GM23338 (cell line): ENCODE results near the gene UQCR11. TPM values are rescaled to one million over a fixed set of nuclear protein-coding genes. Genes with fewer than 3 reads are reported as not detected.

Experiments
- ATAC-seq: fragments of 200-7000 bp; cut with Tn5 transposase; 3 replicates; pipeline ENCODE4 v1.9.1; 2020
- DNase-seq: peaks from one replicate; pipeline ENCODE4 v3.0.0-alpha.2; 2015; ENCODE audit warnings: low spot score
- H2AFZ ChIP-seq: fragments of 200-600 bp; sonication (generic); 2 replicates; pipeline ENCODE4 v1.8.0; 2016; ENCODE audit warnings: antibody characterized with exemption, mild to moderate bottlenecking, moderate library complexity
- H3F3A ChIP-seq: fragments of 200-600 bp; sonication (generic); replicated peaks from 2 replicates; pipeline ENCODE4 v1.8.0; 2017; ENCODE audit warnings: antibody characterized with exemption, mixed run types, low read depth
- H3K27ac ChIP-seq: fragments of 200-600 bp; sonication (generic); 2 replicates; pipeline ENCODE4 v1.6.1; 2016; ENCODE audit warnings: low read depth
- H3K27me3 ChIP-seq: fragments of 200-600 bp; sonication (generic); 2 replicates; pipeline ENCODE4 v1.8.0; 2016; ENCODE audit warnings: mild to moderate bottlenecking, mixed run types, moderate library complexity; ENCODE audit not compliant: insufficient read depth
- H3K36me3 ChIP-seq: fragments of 200-600 bp; sonication (generic); 2 replicates; pipeline ENCODE4 v1.8.0; 2016; ENCODE audit warnings: mild to moderate bottlenecking; ENCODE audit not compliant: insufficient read depth
- H3K4me1 ChIP-seq: fragments of 200-600 bp; sonication (generic); 2 replicates; pipeline ENCODE4 v1.8.0; 2016; ENCODE audit warnings: mild to moderate bottlenecking, moderate library complexity; ENCODE audit not compliant: insufficient read depth
- H3K4me2 ChIP-seq: fragments of 200-600 bp; sonication (generic); 2 replicates; pipeline ENCODE4 v1.7.1; 2017; ENCODE audit warnings: mixed run types
- H3K4me3 ChIP-seq: fragments of 200-600 bp; sonication (generic); 2 replicates; pipeline ENCODE4 v1.6.1; 2016; ENCODE audit warnings: mixed run types
- H3K79me2 ChIP-seq: fragments of 200-600 bp; sonication (generic); replicated peaks from 2 replicates; pipeline ENCODE4 v1.8.0; 2017; ENCODE audit warnings: mild to moderate bottlenecking; ENCODE audit not compliant: insufficient read depth
- H3K9me2 ChIP-seq: fragments of 200-600 bp; sonication (generic); 2 replicates; pipeline ENCODE4 v1.8.0; 2017; ENCODE audit not compliant: insufficient read depth
- H4K20me1 ChIP-seq: fragments of 200-600 bp; sonication (generic); replicated peaks from 2 replicates; pipeline ENCODE4 v1.8.0; 2017; ENCODE audit warnings: mild to moderate bottlenecking; ENCODE audit not compliant: insufficient read depth
- H3K27ac Mint-ChIP-seq: 2 replicates; pipeline ENCODE4 v1.8.0; 2020; ENCODE audit warnings: inconsistent platforms, mild to moderate bottlenecking, moderate library complexity, mixed read lengths
- H3K27me3 Mint-ChIP-seq: 3 replicates; pipeline ENCODE4 v1.8.0; 2022; ENCODE audit warnings: low read depth, mild to moderate bottlenecking, moderate library complexity, mixed read lengths, inconsistent platforms; ENCODE audit not compliant: insufficient read depth, poor library complexity
- H3K36me3 Mint-ChIP-seq: 3 replicates; pipeline ENCODE4 v1.8.0; 2021; ENCODE audit warnings: low read depth, mild to moderate bottlenecking, inconsistent platforms, moderate library complexity, mixed read lengths
- H3K4me1 Mint-ChIP-seq: 3 replicates; pipeline ENCODE4 v1.8.0; 2020; ENCODE audit warnings: mild to moderate bottlenecking, inconsistent platforms, mixed read lengths
- H3K4me3 Mint-ChIP-seq: 3 replicates; pipeline ENCODE4 v1.8.0; 2021; ENCODE audit warnings: moderate library complexity, mild to moderate bottlenecking, inconsistent platforms, mixed read lengths
- H3K9me3 Mint-ChIP-seq: 3 replicates; pipeline ENCODE4 v1.8.0; 2020; ENCODE audit warnings: moderate library complexity, mild to moderate bottlenecking, inconsistent platforms, mixed read lengths
- CTCF ChIP-seq, 2 experiments: fragments of 200-600 bp in 1 of 2; sonication (generic) in 1 of 2; conservative IDR thresholded peaks; 2 replicates each; pipeline versions ENCODE4 v1.5.1 to v1.6.1; 2016 to 2017; ENCODE audit warnings: antibody characterized with exemption in 2 of 2, low read depth in 2 of 2, mild to moderate bottlenecking in 2 of 2, moderate library complexity in 1 of 2
- EZH2phosphoT487 ChIP-seq: fragments of 200-600 bp; sonication (generic); IDR thresholded peaks from one replicate; pipeline ENCODE4 v1.8.1; 2018; ENCODE audit warnings: antibody characterized with exemption; ENCODE audit not compliant: unreplicated experiment
- JUNB ChIP-seq: IDR thresholded peaks from one replicate; pipeline ENCODE4 v1.6.1; 2016; ENCODE audit warnings: antibody characterized with exemption; ENCODE audit not compliant: unreplicated experiment
- POLR2AphosphoS5 ChIP-seq: IDR thresholded peaks from 2 replicates; pipeline ENCODE4 v1.6.1; 2016; ENCODE audit warnings: antibody characterized with exemption, low read depth
- ZNF114 ChIP-seq: fragments of 250-450 bp; sonication (Bioruptor Pico); IDR thresholded peaks from 2 replicates; pipeline ENCODE4 v1.5.0; 2020; ENCODE audit warnings: mild to moderate bottlenecking, moderate library complexity
- ZNF331 ChIP-seq: fragments of 250-450 bp; sonication (Bioruptor Pico); IDR thresholded peaks from 2 replicates; pipeline ENCODE4 v1.5.0; 2020; ENCODE audit warnings: low read depth, mild to moderate bottlenecking, moderate library complexity
- polyA plus RNA-seq: library from polyadenylated mRNA; unstranded; fragments of >200 nt; fragmentation: Nextera tagmentation; extraction: Ambion mirVana; gene quantifications from 2 replicates; pipeline ENCODE4 v1.2.1, GENCODE V29; 2016
- total RNA-seq: library from RNA; depleted of rRNA; stranded (reverse); fragments of >200 nt; shearing (Covaris generic); gene quantifications from 2 replicates; pipeline ENCODE4 v1.2.3, GENCODE V29; 2014
- TF ChIP-seq, protein P1 (sequence below): IDR thresholded peaks from 2 replicates; pipeline ENCODE4 v1.6.1; 2016; ENCODE audit warnings: antibody characterized with exemption
- TF ChIP-seq, protein P2 (sequence below): fragments of 250-450 bp; sonication (Bioruptor Pico); IDR thresholded peaks from 2 replicates; pipeline ENCODE4 v1.5.0; 2020; ENCODE audit warnings: mild to moderate bottlenecking, moderate library complexity

The UQCR11 gene
- total and polyA plus RNA-seq, 2 experiments from 2014 or later = 46.4 to 413 TPM

GRCh38 chr19:1567116-1567847 is 38.0 kb downstream of the UQCR11 start (continued):
- TF ChIP-seq EZH2phosphoT487 = no peak
- no peak for TF ChIP-seq ZNF331 (CRISPR knock-in tag)
- TF ChIP-seq, protein P1, sequence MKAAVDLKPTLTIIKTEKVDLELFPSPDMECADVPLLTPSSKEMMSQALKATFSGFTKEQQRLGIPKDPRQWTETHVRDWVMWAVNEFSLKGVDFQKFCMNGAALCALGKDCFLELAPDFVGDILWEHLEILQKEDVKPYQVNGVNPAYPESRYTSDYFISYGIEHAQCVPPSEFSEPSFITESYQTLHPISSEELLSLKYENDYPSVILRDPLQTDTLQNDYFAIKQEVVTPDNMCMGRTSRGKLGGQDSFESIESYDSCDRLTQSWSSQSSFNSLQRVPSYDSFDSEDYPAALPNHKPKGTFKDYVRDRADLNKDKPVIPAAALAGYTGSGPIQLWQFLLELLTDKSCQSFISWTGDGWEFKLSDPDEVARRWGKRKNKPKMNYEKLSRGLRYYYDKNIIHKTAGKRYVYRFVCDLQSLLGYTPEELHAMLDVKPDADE = no peak
- no peak for TF ChIP-seq JUNB
- no peak for TF ChIP-seq ZNF114
- TF ChIP-seq, protein P2, sequence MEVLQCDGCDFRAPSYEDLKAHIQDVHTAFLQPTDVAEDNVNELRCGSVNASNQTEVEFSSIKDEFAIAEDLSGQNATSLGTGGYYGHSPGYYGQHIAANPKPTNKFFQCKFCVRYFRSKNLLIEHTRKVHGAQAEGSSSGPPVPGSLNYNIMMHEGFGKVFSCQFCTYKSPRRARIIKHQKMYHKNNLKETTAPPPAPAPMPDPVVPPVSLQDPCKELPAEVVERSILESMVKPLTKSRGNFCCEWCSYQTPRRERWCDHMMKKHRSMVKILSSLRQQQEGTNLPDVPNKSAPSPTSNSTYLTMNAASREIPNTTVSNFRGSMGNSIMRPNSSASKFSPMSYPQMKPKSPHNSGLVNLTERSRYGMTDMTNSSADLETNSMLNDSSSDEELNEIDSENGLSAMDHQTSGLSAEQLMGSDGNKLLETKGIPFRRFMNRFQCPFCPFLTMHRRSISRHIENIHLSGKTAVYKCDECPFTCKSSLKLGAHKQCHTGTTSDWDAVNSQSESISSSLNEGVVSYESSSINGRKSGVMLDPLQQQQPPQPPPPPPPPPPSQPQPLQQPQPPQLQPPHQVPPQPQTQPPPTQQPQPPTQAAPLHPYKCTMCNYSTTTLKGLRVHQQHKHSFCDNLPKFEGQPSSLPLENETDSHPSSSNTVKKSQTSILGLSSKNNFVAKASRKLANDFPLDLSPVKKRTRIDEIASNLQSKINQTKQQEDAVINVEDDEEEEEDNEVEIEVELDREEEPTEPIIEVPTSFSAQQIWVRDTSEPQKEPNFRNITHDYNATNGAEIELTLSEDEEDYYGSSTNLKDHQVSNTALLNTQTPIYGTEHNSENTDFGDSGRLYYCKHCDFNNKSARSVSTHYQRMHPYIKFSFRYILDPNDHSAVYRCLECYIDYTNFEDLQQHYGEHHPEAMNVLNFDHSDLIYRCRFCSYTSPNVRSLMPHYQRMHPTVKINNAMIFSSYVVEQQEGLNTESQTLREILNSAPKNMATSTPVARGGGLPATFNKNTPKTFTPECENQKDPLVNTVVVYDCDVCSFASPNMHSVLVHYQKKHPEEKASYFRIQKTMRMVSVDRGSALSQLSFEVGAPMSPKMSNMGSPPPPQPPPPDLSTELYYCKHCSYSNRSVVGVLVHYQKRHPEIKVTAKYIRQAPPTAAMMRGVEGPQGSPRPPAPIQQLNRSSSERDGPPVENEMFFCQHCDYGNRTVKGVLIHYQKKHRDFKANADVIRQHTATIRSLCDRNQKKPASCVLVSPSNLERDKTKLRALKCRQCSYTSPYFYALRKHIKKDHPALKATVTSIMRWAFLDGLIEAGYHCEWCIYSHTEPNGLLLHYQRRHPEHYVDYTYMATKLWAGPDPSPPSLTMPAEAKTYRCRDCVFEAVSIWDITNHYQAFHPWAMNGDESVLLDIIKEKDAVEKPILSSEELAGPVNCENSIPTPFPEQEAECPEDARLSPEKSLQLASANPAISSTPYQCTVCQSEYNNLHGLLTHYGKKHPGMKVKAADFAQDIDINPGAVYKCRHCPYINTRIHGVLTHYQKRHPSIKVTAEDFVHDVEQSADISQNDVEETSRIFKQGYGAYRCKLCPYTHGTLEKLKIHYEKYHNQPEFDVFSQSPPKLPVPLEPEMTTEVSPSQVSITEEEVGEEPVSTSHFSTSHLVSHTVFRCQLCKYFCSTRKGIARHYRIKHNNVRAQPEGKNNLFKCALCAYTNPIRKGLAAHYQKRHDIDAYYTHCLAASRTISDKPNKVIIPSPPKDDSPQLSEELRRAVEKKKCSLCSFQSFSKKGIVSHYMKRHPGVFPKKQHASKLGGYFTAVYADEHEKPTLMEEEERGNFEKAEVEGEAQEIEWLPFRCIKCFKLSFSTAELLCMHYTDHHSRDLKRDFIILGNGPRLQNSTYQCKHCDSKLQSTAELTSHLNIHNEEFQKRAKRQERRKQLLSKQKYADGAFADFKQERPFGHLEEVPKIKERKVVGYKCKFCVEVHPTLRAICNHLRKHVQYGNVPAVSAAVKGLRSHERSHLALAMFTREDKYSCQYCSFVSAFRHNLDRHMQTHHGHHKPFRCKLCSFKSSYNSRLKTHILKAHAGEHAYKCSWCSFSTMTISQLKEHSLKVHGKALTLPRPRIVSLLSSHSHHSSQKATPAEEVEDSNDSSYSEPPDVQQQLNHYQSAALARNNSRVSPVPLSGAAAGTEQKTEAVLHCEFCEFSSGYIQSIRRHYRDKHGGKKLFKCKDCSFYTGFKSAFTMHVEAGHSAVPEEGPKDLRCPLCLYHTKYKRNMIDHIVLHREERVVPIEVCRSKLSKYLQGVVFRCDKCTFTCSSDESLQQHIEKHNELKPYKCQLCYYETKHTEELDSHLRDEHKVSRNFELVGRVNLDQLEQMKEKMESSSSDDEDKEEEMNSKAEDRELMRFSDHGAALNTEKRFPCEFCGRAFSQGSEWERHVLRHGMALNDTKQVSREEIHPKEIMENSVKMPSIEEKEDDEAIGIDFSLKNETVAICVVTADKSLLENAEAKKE (CRISPR knock-in tag) = no peak

DNA sequence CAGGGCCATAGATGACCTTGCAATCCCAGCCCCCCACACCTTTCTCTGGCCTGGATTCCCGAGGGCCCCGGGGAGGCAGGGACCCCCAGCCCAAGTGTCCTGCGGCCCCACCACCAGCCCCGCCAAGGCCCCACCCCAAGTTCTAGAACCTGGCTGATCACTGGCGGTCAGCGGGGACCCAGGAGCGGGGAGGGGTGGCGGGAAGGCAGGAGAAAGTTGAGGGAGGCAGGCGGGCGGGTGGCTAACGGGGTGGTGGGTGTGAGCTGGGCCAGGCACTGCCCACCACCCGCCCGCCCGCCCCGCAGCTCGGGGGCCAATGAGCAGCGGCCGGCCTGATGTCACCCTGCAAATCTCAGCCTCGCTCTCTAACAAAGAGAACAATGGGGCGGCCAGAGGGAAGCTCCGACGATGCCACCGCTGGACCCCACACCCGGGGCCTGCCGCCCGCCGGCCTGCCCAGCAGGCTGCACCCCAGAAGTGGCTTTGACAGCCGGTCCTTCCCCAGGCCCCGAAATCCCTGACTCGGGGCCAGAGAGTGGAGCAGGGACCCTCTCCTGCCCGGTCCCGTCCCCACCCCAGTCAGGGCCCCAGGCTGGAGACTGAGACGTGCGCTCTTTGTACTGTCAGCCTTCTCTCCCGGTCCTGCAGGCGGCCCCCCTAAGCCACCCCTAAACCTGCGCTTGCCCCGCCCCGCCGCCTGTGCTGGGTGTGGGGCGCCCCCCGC is 38.7 kb downstream of the UQCR11 start:
- H3K79me2 ChIP-seq = peaks cover 51% of the 10 kb centered on the region

More for the DNA sequence above, 38.7 kb downstream of the UQCR11 start:
- H3K36me3 ChIP-seq = no peaks in the 10 kb centered on the region
- H3F3A ChIP-seq = no peaks in the 10 kb centered on the region; the same call in 1 of the 2 replicates
- H4K20me1 ChIP-seq = peaks cover 35% of the 10 kb centered on the region; the same call in 1 of the 2 replicates
- Mint-ChIP-seq H3K27me3 (peaks cover 30% of the 10 kb centered on the region), H3K4me1 (peaks cover 8% of the 10 kb centered on the region), H3K27ac (no peak overlapping the region), H3K4me3 (peak overlapping the region; percentile 63), H3K36me3 (peaks cover 30% of the 10 kb centered on the region), H3K9me3 (peaks cover 9% of the 10 kb centered on the region)
- no peaks in the 10 kb centered on the region for H3K9me2 ChIP-seq
- peaks cover 25% of the 10 kb centered on the region for H3K27me3 ChIP-seq
- no peak for TF ChIP-seq JUNB
- peak; percentile 65 for TF ChIP-seq POLR2AphosphoS5
- no peak for TF ChIP-seq ZNF114
- no peak for TF ChIP-seq CTCF (conservative IDR thresholded peaks at IDR 0.05; ENCODE audit: low read depth in 2 of 2)
- TF ChIP-seq, protein P1 = no peak
- peak overlapping the region; percentile 92 for H3K27ac ChIP-seq
- peak; percentile 89 for DNase-seq
- no peak overlapping the region for H2AFZ ChIP-seq
- peak; percentile 90 for ATAC-seq
- H3K4me2 ChIP-seq = peak overlapping the region; percentile 90
- peak overlapping the region; percentile 89 for H3K4me3 ChIP-seq
- no peaks in the 10 kb centered on the region; the same call in 1 of the 2 replicates for H3K4me1 ChIP-seq
